ENCODE results near the gene CIDEA.

- TF ChIP-seq ZKSCAN1 (IDR thresholded peaks at IDR 0.05; ENCODE audit: low read depth, low read length) (no peak), ZNF23 (CRISPR knock-in tag; IDR thresholded peaks at IDR 0.05) (no peak), PHB2 (IDR thresholded peaks at IDR 0.05; ENCODE audit: low read depth) (no peak), SMAD4 (CRISPR knock-in tag; conservative IDR thresholded peaks at IDR 0.05) (no peak)
These were observed 71.6 kb downstream of the CIDEA start for GRCh38 chr18:12325726-12326245.

Measured in K562 (cell line).